Naive thymus-derived CD4-positive, alpha-beta T cell (primary cell): ENCODE results near the gene TNIP2. TPM values are rescaled to one million over a fixed set of nuclear protein-coding genes. Genes with fewer than 3 reads are reported as not detected.
A peak's percentile ranks its signal among the peaks of the same experiment; 100 is the strongest.

ENCODE experiments used
- ATAC-seq: fragments of 150-1000 bp; cut with Tn5 transposase; 2 replicates; pipeline ENCODE4 v1.10.0; 2021; ENCODE audit warnings: mild to moderate bottlenecking, moderate library complexity
- CTCF ChIA-PET: fragments of 350-600 bp; sonication (Branson Sonifier 250); formaldehyde crosslinking; loops from one replicate; lab custom pipeline; 2021; ENCODE audit warnings: antibody characterized with exemption; lab: Charles Lee
- POLR2A ChIA-PET: fragments of 350-600 bp; sonication (Branson Sonifier 250); formaldehyde crosslinking; loops from one replicate; lab custom pipeline; 2021; ENCODE audit warnings: antibody characterized with exemption, inconsistent platforms; lab: Charles Lee
- DNase-seq, 9 donors: peaks; one replicate each; pipeline versions ENCODE4 v3.0.0 to v3.0.0-alpha.2; 2020 to 2022; ENCODE audit warnings: mixed read lengths in 1 of 9
- H3K27ac ChIP-seq: one replicate; pipeline ENCODE4 v1.7.0; 2013; ENCODE audit warnings: mild to moderate bottlenecking, low read depth, low read length, moderate library complexity
- H3K27me3 ChIP-seq, 2 donors: one replicate each; pipeline ENCODE4 v1.7.0; 2013; ENCODE audit warnings: low read length in 2 of 2, mild to moderate bottlenecking in 2 of 2, moderate library complexity in 2 of 2; ENCODE audit not compliant: control insufficient read depth in 2 of 2, insufficient read depth in 2 of 2
- H3K36me3 ChIP-seq, 3 experiments: 1 replicate in 2 of 3; 2 replicates in 1 of 3; pipeline ENCODE4 v1.7.0; 2013; ENCODE audit warnings: low read length in 3 of 3, mild to moderate bottlenecking in 3 of 3, moderate library complexity in 1 of 3; ENCODE audit not compliant: insufficient read depth in 3 of 3, control insufficient read depth in 2 of 3
- H3K4me1 ChIP-seq, 2 donors: one replicate each; pipeline ENCODE4 v1.7.0; 2013; ENCODE audit warnings: low read length in 2 of 2, mild to moderate bottlenecking in 2 of 2, moderate library complexity in 1 of 2; ENCODE audit not compliant: control insufficient read depth in 2 of 2, insufficient read depth in 2 of 2
- H3K4me3 ChIP-seq: 2 replicates; pipeline ENCODE4 v1.7.0; 2013; ENCODE audit warnings: mild to moderate bottlenecking, low read length
- H3K9me3 ChIP-seq, 3 experiments: 1 replicate in 2 of 3; 2 replicates in 1 of 3; pipeline ENCODE4 v1.7.0; 2013; ENCODE audit warnings: low read length in 3 of 3; ENCODE audit not compliant: control insufficient read depth in 2 of 3
- H3K27ac Mint-ChIP-seq, 9 donors: one replicate each; pipeline ENCODE4 v1.8.0; 2020 to 2022; ENCODE audit warnings: mixed read lengths in 9 of 9, mild to moderate bottlenecking in 8 of 9, moderate library complexity in 5 of 9, inconsistent platforms in 2 of 9
- H3K27me3 Mint-ChIP-seq, 5 donors: one replicate each; pipeline ENCODE4 v1.8.0; 2021 to 2022; ENCODE audit warnings: mixed read lengths in 5 of 5, mild to moderate bottlenecking in 1 of 5
- H3K36me3 Mint-ChIP-seq, 5 donors: one replicate each; pipeline ENCODE4 v1.8.0; 2020 to 2022; ENCODE audit warnings: mixed read lengths in 5 of 5, mild to moderate bottlenecking in 3 of 5, inconsistent platforms in 1 of 5
- H3K4me1 Mint-ChIP-seq, 7 donors: one replicate each; pipeline ENCODE4 v1.8.0; 2020 to 2022; ENCODE audit warnings: mixed read lengths in 7 of 7, mild to moderate bottlenecking in 3 of 7, inconsistent platforms in 1 of 7
- H3K4me3 Mint-ChIP-seq, 10 donors: one replicate each; pipeline ENCODE4 v1.8.0; 2020 to 2022; ENCODE audit warnings: mild to moderate bottlenecking in 10 of 10, mixed read lengths in 10 of 10, moderate library complexity in 6 of 10, inconsistent platforms in 2 of 10
- H3K9me3 Mint-ChIP-seq, 11 donors: one replicate each; pipeline ENCODE4 v1.8.0; 2020 to 2022; ENCODE audit warnings: mixed read lengths in 11 of 11, mild to moderate bottlenecking in 4 of 11, inconsistent platforms in 1 of 11, moderate library complexity in 1 of 11
- intact Hi-C, 2 donors: fragments of 100-400 bp; cut with micrococcal nuclease; formaldehyde crosslinking; loops; one replicate each; pipeline ENCODE4 v1.15.1; 2023
- polyA plus RNA-seq, 2 donors: library from polyadenylated mRNA; unstranded; fragments of 300-500 nt; fragmentation: Illumina TruSeq; gene quantifications; one replicate each; pipeline ENCODE4 v1.2.3, GENCODE V29; 2021
- total RNA-seq, 6 experiments: library from RNA in 5 of 6; stranded (reverse) in 5 of 6; gene quantifications; 1 replicate in 5 of 6; 2 replicates in 1 of 6; pipeline ENCODE4 v1.2.3 and lab custom pipeline; 2021 to 2026

TNIP2 gene
- total and polyA plus RNA-seq, 7 experiments from 2014 or later: 33.6 to 56.0 (median 43.6) TPM

GRCh38 chr4:2754848-2755819 is 1.0 kb downstream of the TNIP2 start:
- ATAC-seq: no peak
- CTCF ChIA-PET: interaction anchor here (0.6 kb wide), 2 partner anchors 81 to 84 kb away, joined by 3 read pairs; no protein-coding TSS in a partner anchor
- intact Hi-C loops: no loop called here

DNA sequence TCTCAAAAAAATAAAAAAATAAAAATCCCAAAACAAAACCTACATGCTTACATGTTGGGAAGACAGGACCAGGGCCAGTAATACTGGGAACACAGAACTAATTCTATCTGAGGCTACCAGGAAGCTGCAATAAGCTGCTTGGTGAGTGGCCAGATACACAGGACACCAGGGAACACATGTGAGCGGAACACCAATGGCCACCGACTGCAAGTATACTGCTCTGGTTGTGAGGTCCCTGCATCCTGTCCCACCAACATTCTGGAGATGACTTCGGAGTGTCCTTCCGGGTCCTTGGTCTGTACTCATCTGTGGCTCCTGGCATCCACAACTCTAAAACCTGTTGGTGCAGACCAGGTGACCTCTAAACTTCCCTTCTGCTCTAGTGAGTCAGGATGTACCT is 2.7 kb downstream of the TNIP2 start:
- no peak for ATAC-seq
- peak overlapping the region in 6 of 9 donors; percentile 22 to 88 (median 58) for H3K27ac Mint-ChIP-seq
- peaks cover 0 to 12% (median 0%) of the 10 kb centered on the region in 5 donors for H3K36me3 Mint-ChIP-seq
- H3K27me3 Mint-ChIP-seq: no peaks in the 10 kb centered on the region
- CTCF ChIA-PET: no interaction called here
- no peaks in the 10 kb centered on the region for H3K9me3 Mint-ChIP-seq
- intact Hi-C loops: no loop called here
- peaks cover 9 to 12% of the 10 kb centered on the region in 2 donors for H3K4me1 ChIP-seq
- no peak for DNase-seq
- H3K27ac ChIP-seq: no peak overlapping the region
- peak overlapping the region in 4 of 10 donors; percentile 41 to 70 (median 53) for H3K4me3 Mint-ChIP-seq
- H3K4me3 ChIP-seq: no peak overlapping the region
- H3K9me3 ChIP-seq: no peaks in the 10 kb centered on the region
- peaks cover 0 to 9% (median 0%) of the 10 kb centered on the region in 3 experiments for H3K36me3 ChIP-seq
- peaks cover 20 to 37% (median 26%) of the 10 kb centered on the region in 7 donors for H3K4me1 Mint-ChIP-seq
- POLR2A ChIA-PET: no interaction called here
- no peaks in the 10 kb centered on the region for H3K27me3 ChIP-seq

More at GRCh38 chr4:2754848-2755819, 1.0 kb downstream of the TNIP2 start:
- H3K4me3 Mint-ChIP-seq: peak overlapping the region; percentile 74 to 93 (median 87)
- peak overlapping the region; percentile 33 to 94 (median 86) for H3K27ac Mint-ChIP-seq
- H3K36me3 Mint-ChIP-seq: peaks cover 0 to 12% (median 0%) of the 10 kb centered on the region in 5 donors
- no peaks in the 10 kb centered on the region for H3K27me3 ChIP-seq
- H3K36me3 ChIP-seq: peaks cover 0 to 9% (median 0%) of the 10 kb centered on the region in 3 experiments
- H3K9me3 ChIP-seq: no peaks in the 10 kb centered on the region
- POLR2A ChIA-PET: interaction anchor here (0.6 to 1.2 kb wide), 2 partner anchors 8 to 57 kb away, joined by 3 read pairs; no protein-coding TSS in a partner anchor
- no peaks in the 10 kb centered on the region for H3K9me3 Mint-ChIP-seq
- peaks cover 9 to 12% of the 10 kb centered on the region in 2 donors for H3K4me1 ChIP-seq
- H3K4me3 ChIP-seq: peak overlapping the region; percentile 64
- peaks cover 21 to 32% (median 26%) of the 10 kb centered on the region in 7 donors for H3K4me1 Mint-ChIP-seq
- no peaks in the 10 kb centered on the region for H3K27me3 Mint-ChIP-seq
- peak in 1 of 9 donors; percentile 17 for DNase-seq
- peak overlapping the region; percentile 91 for H3K27ac ChIP-seq

- Histone ChIP-seq H3K4me1 (peaks cover 9 to 26% of the 10 kb centered on the region in 2 donors), H3K27me3 (no peaks in the 10 kb centered on the region), H3K9me3 (no peaks in the 10 kb centered on the region), H3K4me3 (no peak overlapping the region), H3K36me3 (peaks cover 2 to 31% (median 8%) of the 10 kb centered on the region in 3 experiments), H3K27ac (no peak overlapping the region)
- H3K4me3 Mint-ChIP-seq: no peak overlapping the region
- peaks cover 30 to 55% (median 31%) of the 10 kb centered on the region in 7 donors for H3K4me1 Mint-ChIP-seq
- intact Hi-C loops: no loop called here
- CTCF ChIA-PET: no interaction called here
- peaks cover 4 to 30% (median 5%) of the 10 kb centered on the region in 5 donors for H3K36me3 Mint-ChIP-seq
- H3K27ac Mint-ChIP-seq: peak overlapping the region in 1 of 9 donors; percentile 36
- no peak for DNase-seq
- H3K9me3 Mint-ChIP-seq: no peaks in the 10 kb centered on the region
- H3K27me3 Mint-ChIP-seq: no peaks in the 10 kb centered on the region
- no peak for ATAC-seq
- POLR2A ChIA-PET: interaction anchor here (1.6 kb wide), 1 partner anchor 184 kb away, joined by 5 read pairs; no protein-coding TSS in a partner anchor
Observed at GRCh38 chr4:2750719-2751605, 5.2 kb downstream of the TNIP2 start.

GRCh38 chr4:2746891-2747695 is 9.0 kb downstream of the TNIP2 start:
- H3K4me1 Mint-ChIP-seq: peaks cover 5 to 52% (median 17%) of the 10 kb centered on the region in 7 donors
- H3K4me3 ChIP-seq: peak overlapping the region; percentile 20
- no peaks in the 10 kb centered on the region for H3K9me3 ChIP-seq
- no peak for ATAC-seq
- peak overlapping the region; percentile 30 to 93 (median 78) for H3K27ac Mint-ChIP-seq
- ChIA-PET POLR2A (interaction anchor here (0.6 to 1.0 kb wide), 2 partner anchors 9 kb away, joined by 3 read pairs; no protein-coding TSS in a partner anchor), CTCF (no interaction called here)
- no peaks in the 10 kb centered on the region for H3K9me3 Mint-ChIP-seq
- H3K27me3 ChIP-seq: no peaks in the 10 kb centered on the region
- H3K36me3 Mint-ChIP-seq: peaks cover 4 to 33% (median 16%) of the 10 kb centered on the region in 5 donors
- H3K4me1 ChIP-seq: peaks cover 0 to 24% of the 10 kb centered on the region in 2 donors
- H3K36me3 ChIP-seq: peaks cover 6 to 61% (median 30%) of the 10 kb centered on the region in 3 experiments
- intact Hi-C loops: loop anchor here in 1 of 2 donors (1.0 to 2.0 kb wide), 4 partner anchors 9 to 300 kb away; partner anchors contain the start of gene TNIP2
- DNase-seq: no peak
- H3K27me3 Mint-ChIP-seq: no peaks in the 10 kb centered on the region
- peak overlapping the region; percentile 53 for H3K27ac ChIP-seq
- H3K4me3 Mint-ChIP-seq: peak overlapping the region in 1 of 10 donors; percentile 77

DNA sequence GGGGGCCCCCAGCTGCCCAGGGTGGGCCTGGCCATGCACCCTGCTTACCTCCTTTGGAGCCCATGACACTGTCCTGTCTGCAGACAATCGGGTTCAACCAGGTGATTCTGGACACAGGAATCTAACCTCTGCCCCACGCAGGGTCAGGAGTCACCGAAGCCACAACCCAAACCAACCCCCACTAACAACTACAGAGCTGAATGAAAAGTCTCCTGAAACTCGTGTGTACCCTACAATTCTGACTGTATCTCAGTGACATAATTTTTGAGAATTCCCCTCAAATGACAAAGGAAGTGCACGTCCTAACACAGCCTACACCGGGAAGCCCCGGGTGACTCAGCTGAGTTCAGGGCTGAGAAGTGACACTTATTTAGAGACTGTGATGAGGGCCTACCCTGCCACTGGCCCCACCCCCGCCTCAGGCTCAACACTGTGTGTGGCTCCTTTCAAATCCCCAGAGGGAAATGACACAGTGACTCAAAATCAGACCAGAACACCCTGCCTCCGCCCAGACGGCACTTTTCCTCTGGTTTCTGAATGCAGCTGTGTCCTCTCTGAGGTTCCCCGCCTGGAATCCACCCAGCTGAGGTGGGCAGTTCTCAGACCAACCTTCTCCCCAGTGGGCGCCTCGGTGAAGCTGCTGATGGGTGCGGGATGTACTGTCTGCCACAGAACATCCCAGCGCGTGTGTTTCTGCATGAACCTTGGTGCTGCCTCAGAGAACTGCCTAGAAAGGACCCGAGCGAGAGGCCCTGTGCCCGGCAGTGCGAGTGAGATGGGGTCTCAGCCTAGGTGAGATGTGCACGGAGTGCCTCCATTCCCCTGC is 9.9 kb downstream of the TNIP2 start:
- peaks cover 0 to 24% of the 10 kb centered on the region in 2 donors for H3K4me1 ChIP-seq
- intact Hi-C loops: loop anchor here in 1 of 2 donors (1.0 to 2.0 kb wide), 4 partner anchors 10 to 301 kb away; partner anchors contain the start of gene TNIP2
- no peaks in the 10 kb centered on the region for H3K9me3 Mint-ChIP-seq
- ChIA-PET CTCF (no interaction called here), POLR2A (no interaction called here)
- H3K9me3 ChIP-seq: no peaks in the 10 kb centered on the region
- H3K4me3 Mint-ChIP-seq: peak overlapping the region in 1 of 10 donors; percentile 77
- peak; percentile 96 for ATAC-seq
- H3K4me1 Mint-ChIP-seq: peaks cover 5 to 52% (median 13%) of the 10 kb centered on the region in 7 donors
- H3K27ac ChIP-seq: peak overlapping the region; percentile 53
- peaks cover 4 to 34% (median 19%) of the 10 kb centered on the region in 5 donors for H3K36me3 Mint-ChIP-seq
- H3K4me3 ChIP-seq: peak overlapping the region; percentile 20
- peaks cover 6 to 68% (median 30%) of the 10 kb centered on the region in 3 experiments for H3K36me3 ChIP-seq
- no peaks in the 10 kb centered on the region for H3K27me3 ChIP-seq
- no peaks in the 10 kb centered on the region for H3K27me3 Mint-ChIP-seq
- peak overlapping the region; percentile 30 to 93 (median 70) for H3K27ac Mint-ChIP-seq
- DNase-seq: peak in 2 of 9 donors; percentile 66 to 89
